GM21529 (cell line): Measurements from ENCODE around the gene PARN.
"Not testable (repeated sequence)": the region's sequence is repeated elsewhere in the genome, so short reads cannot be mapped to it uniquely, and the experiment has no call there.

Experiments used
- ATAC-seq: cut with Tn5 transposase; IDR thresholded peaks from one replicate; pipeline ENCODE4 v1.9.1; 2021; ENCODE audit not compliant: unreplicated experiment

The PARN gene, protein sequence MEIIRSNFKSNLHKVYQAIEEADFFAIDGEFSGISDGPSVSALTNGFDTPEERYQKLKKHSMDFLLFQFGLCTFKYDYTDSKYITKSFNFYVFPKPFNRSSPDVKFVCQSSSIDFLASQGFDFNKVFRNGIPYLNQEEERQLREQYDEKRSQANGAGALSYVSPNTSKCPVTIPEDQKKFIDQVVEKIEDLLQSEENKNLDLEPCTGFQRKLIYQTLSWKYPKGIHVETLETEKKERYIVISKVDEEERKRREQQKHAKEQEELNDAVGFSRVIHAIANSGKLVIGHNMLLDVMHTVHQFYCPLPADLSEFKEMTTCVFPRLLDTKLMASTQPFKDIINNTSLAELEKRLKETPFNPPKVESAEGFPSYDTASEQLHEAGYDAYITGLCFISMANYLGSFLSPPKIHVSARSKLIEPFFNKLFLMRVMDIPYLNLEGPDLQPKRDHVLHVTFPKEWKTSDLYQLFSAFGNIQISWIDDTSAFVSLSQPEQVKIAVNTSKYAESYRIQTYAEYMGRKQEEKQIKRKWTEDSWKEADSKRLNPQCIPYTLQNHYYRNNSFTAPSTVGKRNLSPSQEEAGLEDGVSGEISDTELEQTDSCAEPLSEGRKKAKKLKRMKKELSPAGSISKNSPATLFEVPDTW

DNA sequence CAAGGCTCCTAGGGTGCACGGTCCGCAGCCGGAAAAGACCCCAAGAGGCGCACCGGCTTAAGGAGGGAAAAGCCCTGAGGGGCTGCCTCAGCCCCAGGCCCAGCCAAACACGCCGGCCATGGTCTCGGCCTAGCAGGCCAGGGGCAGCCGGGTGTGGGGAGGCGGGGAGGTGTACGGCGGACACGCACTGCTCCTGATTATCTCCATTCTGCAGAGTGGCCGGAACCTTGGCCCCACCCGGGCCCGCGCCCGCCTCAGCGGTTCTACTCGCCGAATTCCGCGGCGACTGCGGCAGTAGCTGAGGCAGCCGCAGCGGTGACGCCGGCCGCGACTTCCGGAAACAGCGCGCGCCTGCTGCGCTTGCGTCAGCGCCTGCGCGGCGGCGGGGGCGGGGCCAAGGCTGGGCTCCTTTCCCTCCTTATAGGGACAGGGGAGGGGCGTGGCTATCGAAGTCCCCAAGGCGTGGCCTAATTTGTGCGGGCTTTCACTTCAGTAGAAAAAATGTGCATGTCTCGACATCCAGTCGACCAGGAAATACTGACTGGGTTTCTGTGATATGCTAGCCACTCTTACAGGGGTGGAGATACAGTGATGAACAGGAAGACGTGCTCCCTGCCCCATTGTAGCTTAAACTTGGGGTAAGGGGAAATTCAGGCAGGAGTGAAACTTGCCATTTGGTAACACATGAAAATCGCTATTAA lies at the start of gene PARN:
Gene PARN (minus strand): TSS at position 342 of the 701 bp plus-strand sequence. CDS start 135 bp downstream, at position 207.
- ATAC-seq: peak; percentile 45

DNA sequence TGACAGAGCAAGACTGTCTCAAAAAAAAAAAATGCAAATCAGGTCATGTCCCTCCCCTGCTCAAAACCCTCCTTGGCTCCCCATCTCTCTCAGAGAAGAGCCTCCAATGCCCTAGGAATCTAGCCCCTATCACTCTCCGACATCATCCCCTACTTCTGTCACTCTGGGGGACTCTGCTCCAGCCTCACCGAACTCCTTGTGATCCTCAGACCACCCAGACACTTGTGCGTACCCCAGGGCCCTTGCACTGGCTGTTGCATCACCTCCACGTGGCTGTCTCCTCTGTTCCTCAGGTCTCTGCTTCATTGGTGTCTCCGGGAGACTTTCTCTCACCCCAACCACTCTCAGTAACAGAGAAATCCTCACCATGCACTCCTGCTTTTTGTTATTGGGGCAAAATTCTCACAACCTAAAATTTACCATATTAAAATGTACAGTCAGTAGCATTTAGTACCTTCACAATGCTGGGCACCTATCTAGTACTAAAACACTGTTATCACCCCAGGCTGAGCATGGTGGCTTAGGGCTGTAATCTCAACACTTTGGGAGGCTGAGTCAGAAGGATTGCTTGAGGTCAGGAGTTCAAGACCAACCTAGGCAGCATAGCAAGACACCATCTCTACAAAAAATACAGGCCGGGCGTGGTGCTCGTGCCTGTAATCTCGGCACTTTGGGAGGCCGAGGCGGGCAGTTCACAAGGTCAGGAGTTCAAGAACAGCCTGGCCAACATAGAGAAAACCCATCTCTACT lies 48.9 kb upstream of the PARN start:
- no peak for ATAC-seq

DNA sequence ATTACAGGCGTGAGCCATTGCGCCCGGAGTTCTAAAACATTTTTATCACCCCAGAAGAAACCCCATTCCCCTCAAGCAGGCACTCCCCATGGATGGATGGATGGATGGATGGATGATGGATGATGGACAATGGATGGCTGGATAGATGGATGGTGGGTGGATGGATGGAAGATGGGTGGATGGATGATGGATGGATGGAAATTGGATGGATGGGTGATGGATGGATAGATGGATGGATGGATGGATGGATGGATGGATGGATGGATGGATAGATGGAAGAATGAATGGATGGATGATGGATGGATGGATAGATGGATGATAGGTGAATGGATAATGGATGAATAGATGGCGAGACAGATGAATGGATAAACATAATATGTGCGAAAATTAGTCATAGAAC lies 47.6 kb upstream of the PARN start:
- no peak for ATAC-seq

DNA sequence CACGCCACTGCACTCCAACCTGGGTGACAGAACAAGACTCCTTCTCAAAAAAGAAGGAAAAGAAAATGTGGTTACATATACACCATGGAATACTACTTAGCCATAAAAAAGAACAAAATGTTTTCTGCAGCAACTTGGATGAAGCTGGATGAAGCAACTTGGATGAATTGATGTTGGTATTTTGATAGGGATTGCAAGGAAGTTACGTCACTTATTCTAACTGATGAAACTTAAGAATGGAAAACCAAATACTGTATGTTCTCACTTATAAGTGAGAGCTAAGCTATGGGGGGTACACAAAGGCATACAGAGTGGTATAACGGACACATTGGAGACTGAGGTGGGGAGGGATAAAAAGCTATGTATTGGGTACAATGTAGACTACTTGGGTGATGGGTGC lies 46.6 kb upstream of the PARN start:
- ATAC-seq: no peak

DNA sequence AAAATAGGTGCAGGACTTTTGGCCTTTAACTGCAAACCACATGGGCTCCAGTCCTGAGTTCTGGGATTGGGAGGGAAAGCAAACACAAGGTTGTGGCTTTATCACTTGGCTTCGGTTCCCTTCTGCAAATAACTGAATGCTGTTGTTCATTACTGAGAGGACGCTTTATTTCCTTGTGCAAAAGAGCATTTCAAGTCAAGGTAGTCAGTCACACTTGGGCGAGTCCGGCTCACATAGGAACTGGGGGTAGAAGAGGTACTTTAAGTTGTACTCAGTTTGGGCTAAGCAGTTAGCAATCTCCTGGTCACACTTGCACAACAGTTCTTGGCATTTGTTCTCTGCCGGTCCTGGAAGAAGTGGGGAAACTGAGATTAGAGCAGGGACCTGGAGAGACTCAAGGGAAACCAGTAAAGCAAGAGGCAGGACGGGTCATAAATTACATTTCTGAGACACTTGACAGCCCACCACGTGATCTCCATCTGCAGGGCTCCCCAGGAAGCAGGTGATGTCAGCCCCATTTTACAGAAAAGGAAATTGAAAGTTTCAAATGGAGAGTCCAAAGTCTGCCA lies 42.4 kb upstream of the PARN start:
- ATAC-seq: peak; percentile 75

DNA sequence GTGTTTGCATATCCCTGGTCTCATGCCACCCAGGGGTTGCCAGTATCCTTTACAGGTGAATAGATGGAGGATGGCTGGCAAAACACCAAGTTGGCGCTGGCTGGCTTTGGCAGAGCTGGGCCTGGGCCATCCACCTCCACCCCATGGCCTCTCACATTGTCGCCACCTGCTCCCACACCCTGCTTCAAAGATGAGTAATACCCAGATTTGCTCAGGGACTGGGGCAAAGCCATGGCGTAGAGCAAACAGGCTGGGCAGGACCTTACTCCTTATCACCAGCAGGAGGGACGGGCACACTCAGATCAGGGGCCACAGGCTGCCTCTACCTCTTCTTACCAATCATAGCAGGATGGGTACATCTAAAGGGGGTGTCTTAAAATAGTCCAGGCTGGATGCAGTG lies 39.7 kb upstream of the PARN start:
- ATAC-seq: no peak

DNA sequence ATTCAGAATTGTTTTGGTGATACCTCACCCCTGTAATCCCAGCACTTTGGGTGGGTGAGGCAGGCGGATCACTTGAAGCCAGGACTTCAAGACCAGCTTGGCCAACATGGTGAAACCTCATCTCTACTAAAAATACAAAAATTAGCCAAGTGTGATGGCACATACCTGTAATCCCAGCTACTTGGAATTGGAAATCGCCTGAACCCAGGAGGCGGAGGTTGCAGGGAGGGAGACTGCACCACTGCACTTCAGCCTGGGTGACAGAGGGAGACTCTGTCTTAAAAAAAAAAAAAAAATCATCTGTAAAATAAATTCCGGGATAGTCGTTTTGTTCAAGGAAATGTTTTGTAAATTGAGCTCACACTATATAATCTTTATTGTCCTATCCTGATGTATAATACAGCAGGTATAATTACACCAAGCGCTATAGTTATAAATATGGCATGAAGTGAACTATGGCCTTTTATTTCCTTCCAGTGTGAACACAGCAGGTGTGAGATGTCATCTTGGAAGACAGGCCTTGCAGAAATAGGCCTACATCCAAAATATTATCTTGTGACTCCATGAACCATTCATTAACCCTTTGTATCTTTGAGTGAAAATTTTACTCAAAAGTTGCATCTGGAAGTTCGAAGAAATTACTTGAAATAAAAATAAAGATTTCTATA lies 38.6 kb upstream of the PARN start:
- no peak for ATAC-seq

DNA sequence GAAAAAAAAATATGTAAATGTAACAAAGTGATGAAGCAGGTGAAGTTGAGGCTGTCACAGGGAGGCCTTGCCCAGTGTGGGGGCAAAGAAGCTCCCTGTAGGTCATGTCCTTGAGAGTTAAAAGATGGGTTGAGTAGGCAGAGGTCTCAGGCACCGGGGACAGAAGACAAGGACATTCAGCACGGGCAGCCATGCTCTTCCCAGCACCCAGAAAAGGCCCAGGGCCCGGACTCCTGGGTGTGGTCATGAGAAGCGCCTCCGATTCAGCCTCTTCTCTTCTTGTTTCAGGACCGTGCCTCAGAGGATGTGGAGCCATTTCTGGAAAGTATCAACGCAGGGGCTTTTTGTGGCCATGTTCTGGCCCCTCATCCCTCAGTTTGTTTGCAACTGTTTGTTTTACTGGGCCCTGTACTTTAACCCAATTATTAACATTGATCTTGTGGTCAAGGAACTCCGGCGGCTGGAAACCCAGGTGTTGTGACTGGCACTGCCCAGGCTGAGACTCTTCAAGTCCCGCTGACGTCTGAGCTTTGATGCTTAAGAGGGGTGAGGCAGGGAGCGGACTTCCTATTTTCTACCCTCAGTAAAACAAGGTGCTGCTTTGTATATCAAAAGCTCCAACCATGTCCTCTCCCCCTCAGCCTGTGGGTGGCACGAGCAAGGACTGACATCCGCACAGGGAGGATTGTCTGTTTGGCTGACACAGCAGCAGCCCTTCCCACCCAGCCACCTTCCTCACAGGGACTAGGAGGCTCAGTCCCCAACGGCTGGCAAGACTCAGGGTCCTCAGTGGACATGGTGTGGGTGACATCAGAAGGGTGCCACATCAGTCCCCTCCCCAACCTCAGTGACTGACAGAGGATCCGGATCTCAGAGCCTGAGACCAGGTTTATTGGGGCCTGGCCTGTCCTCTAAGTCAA lies 37.5 kb upstream of the PARN start:
- no peak for ATAC-seq

DNA sequence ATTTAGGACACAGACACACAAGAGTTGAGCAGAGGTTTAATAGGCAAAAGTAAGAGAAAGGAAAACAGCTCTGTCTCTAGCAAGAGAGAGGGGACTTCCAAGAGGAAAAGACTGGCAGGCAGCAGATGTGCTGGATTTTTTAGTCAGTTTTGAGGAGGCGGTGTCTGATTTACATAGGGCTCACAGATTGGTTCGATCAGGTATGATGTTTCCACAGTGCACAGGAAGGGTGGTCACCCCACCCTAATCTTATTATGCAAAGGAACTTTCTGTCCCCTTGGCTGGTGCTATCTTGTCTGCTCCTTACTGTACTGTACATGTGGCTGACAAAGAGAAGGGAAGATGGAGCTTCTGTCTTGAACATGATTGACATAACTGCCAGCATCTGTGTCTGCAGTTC lies 28.0 kb upstream of the PARN start:
- ATAC-seq: peak; percentile 93

DNA sequence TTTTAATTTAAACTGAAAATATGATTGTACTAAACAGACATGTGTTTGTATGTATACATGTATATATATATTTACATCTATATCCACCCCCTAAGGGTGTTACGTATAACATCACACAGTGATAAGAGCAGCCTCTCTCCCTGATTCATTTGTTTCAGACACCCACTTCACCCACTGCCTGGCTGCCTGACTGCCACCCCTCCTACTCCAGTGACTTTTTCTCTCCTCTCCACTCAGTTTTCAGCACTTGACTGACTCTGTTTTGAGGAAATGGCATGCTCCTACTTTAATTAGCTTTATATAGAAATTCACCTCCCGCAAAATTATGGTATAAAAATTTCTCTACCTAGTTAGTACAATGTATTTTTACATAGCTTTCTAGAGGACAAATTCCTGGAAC lies 22.7 kb upstream of the PARN start:
- ATAC-seq: no peak

DNA sequence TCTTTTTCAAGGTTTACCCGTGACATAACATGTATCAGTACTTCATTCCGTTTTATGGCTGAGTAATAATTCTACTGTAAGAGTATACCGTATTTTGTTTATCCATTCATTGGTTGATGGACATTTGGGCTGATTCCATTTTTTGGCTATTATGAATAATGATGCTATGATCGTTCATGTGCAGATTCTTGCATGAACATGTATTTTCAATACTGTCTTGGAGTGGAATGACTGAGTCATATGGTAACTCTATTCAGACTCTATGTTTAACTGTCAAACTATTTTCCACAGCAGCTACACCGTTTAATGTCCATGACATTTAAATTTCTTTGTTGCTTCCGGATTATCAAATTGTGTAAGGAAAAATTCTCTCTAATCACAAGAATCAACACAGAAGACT lies 20.6 kb upstream of the PARN start:
- no peak for ATAC-seq

DNA sequence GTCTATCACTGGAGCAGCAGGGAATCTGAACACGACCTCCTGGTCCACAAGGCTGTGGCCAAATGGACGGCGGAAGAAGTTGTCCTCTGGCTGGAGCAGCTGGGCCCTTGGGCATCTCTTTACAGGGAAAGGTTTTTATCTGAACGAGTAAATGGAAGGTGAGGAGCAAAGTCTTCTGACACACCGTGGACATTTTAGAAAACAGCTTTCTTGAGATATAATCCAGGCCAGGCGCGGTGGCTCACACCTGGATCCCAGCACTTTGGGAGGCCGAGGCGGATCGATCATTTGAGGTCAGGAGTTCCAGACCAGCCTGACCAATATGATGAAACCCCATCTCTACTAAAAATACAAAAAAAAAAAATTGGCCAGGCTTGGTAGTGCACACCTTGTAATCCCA lies 19.8 kb upstream of the PARN start:
- no peak for ATAC-seq

DNA sequence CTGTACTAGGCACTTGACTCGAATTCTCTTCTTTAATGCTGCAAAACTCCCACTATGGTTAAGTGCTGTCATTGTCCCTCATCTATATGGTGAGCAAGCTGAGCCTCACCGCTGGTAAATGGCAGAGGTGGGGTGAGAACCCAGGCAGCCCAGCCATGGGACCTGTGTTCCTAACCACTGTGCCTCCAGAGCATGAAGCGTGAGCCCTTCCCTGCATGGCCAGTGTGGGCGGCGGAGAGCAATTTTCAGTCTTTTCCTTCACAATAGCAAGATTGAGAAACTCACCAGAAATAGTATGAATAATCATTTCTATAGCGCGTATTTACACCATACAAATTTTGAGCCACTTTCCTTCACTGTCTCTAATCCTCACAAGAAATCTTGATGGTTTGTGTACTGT lies 11.9 kb upstream of the PARN start:
- ATAC-seq: no peak

DNA sequence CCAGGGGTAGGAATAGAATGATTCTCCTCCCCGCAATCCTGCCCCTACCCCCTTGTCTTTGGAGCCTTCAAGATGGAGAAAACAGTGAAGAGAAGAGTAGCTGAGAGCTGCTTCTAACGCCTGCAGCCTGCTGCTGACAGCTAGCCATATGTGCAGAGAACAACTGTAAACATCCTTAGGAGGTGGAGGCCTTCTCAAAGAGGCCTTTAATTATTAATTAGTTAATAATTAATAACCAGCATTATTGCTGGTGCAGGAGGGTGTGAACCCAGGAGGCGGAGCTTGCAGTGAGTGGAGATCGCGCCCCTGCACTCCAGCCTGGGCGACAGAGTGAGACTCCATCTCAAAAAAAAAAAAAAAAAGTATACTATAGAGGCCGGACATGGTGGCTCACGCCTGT lies 11.1 kb upstream of the PARN start:
- no peak for ATAC-seq

DNA sequence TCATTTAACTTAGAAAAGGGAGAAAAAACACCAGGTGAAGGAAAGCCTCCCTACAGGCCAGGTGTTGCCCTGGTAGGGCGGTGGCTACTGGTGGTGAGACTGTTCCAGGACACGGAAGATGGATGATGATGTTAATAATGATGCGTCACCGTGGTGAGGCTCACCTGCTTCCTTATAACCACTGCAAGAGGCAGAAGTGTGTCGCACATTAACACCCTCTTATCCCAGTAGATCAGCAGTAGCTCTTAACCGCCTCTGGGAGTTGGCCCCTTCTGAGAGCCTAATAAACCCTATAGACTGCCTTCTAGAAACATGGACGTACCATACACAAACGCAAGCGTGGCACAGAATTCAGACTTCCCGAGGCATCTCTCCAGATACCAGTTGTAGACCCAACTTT lies 10.5 kb upstream of the PARN start:
- no peak for ATAC-seq

DNA sequence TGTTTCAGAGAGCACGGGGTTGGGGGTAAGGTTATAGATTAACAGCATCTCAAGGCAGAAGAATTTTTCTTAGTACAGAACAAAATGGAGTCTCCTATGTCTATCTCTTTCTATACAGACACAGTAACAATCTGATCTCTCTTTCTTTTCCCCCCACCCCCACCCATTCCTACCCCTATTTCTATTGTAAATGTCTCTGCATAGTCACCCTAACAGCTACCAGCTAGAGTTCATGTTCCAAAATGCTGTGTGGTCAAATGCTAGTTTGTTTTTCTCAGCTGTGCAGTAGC lies 6.8 kb upstream of the PARN start:
- not testable (repeated sequence) for ATAC-seq

DNA sequence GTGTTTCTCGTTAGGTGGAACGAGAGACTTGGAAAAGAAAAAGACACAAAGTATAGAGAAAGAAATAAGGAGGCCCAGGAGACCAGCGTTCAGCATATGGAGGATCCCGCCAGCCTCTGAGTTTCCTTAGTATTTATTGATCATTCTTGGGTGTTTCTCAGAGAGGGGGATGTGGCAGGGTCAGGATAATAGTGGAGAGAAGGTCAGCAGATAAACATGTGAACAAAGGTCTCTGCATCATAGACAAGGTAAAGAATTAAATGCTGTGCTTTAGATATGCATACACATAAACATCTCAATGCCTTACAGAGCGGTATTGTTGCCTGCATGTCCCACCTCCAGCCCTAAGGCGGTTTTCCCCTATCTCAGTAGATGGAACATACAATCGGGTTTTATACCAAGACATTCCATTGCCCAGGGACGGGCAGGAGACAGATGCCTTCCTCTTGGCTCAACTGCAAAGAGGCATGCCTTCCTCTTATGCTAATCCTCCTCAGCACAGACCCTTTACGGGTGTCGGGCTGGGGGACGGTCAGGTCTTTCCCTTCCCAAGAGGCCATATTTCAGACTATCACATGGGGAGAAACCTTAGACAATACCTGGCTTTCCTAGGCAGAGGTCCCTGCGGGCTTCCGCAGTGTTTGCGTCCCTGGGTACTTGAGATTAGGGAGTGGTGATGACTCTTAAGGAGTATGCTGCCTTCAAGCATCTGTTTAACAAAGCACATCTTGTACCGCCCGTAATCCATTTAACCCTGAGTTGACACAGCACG lies 6.3 kb upstream of the PARN start:
- ATAC-seq: not testable (repeated sequence)

DNA sequence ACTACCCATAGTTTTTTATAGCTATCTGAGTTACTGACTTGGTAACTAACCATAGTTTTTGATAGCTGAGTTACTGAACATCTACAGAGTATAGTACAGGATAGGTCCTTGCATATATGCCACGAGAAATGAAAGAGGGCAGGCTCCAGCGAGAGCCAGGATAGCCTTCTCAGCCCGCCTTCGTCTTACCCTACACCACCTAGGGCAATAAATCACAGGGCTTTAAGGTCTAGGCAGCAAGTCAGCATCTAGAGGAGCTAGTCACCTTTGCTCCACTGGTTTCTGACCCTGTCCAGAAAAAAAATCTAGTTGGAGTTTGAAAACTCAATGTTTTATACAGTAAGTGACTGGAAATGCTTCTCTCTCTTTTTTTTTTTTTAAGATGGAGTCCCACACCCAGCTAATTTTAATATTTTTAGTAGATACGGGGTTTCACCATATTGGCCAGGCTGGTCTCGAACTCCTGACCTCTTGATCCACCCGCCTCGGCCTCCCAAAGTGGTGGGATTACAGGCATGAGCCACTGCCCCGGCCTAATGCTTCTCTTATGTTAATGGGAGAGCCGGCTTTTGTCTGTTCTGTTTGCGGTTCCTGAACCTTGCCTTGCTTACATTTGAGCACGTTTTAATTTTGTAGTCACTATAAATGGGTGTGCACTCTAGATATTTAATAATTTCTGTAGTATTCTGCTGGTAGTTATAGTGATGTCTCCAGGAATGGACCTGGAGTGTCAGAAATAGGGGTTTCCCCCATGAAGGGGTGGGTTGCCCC lies 5.5 kb upstream of the PARN start:
- ATAC-seq: no peak
